ENCODE results near the gene VANGL2. TPM values are rescaled to one million over a fixed set of nuclear protein-coding genes. Genes with fewer than 3 reads are reported as not detected.

VANGL2 gene
- total and polyA plus RNA-seq, 2 of the 8 experiments (the other 6 are each of a cell fraction or from before 2014, with no cell fraction given), result 62.5 to 118 TPM

DNA sequence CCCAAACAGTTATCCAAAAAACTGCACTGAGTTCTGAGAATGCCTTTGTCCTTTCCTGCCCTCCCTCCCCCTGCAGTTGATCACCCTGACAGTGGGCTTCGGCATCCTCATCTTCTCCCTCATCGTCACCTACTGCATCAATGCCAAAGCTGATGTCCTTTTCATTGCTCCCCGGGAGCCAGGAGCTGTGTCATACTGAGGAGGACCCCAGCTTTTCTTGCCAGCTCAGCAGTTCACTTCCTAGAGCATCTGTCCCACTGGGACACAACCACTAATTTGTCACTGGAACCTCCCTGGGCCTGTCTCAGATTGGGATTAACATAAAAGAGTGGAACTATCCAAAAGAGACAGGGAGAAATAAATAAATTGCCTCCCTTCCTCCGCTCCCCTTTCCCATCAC is 42.3 kb upstream of the VANGL2 start:
- no peak overlapping the region for H2AFZ ChIP-seq (ENCODE audit: low read length)
- no peak overlapping the region for H2BK15ac ChIP-seq (ENCODE audit: low read length)
- H3K79me2 ChIP-seq (ENCODE audit: control insufficient read depth in 1 of 2, insufficient read depth in 2 of 2, low read length in 2 of 2), result no peaks in the 10 kb centered on the region
- H3K4me1 ChIP-seq (replicated peaks in 1 of 4; ENCODE audit: control insufficient read depth in 3 of 4, insufficient read depth in 4 of 4, low read length in 3 of 4), result peaks cover 3 to 5% (median 4%) of the 10 kb centered on the region in 4 experiments; a peak in 5 of 7 replicates
- H2BK5ac ChIP-seq (ENCODE audit: low read depth, low read length), result no peak overlapping the region
- no peak for FAIRE-seq
- no peak overlapping the region for H2BK20ac ChIP-seq (ENCODE audit: low read length)
- H3K79me1 ChIP-seq (ENCODE audit: low read depth, low read length), result no peaks in the 10 kb centered on the region
- H2AK5ac ChIP-seq (ENCODE audit: low read depth, low read length), result no peak overlapping the region
- WGBS, 2 experiments (ENCODE audit: extremely low coverage in 1 of 2, insufficient coverage in 1 of 2, insufficient read length in 1 of 2, insufficient replicate concordance in 2 of 2, low coverage in 1 of 2, low lambda C conversion rate in 2 of 2, missing lambda C conversion rate in 1 of 2), result 94% methylated on average over 4 of the region's 4 CpGs; no CpG with 5 or more reads in 1 of the 2 experiments
- no peak overlapping the region for H4K5ac ChIP-seq (ENCODE audit: insufficient read length, low read depth, low read length)
- H3K14ac ChIP-seq (ENCODE audit: insufficient read length), result no peak overlapping the region
- no peak overlapping the region for H3K9ac ChIP-seq (replicated peaks in 1 of 4; ENCODE audit: extremely low read depth in 1 of 4, low read depth in 3 of 4, low read length in 3 of 4)
- no peak overlapping the region for H4K91ac ChIP-seq (replicated peaks; ENCODE audit: insufficient read length, low read length)
- no peak overlapping the region for H3K56ac ChIP-seq (replicated peaks; ENCODE audit: insufficient read length, low read depth, low read length)
- CTCF ChIA-PET (ENCODE audit: partially characterized antibody), result interaction anchor here (1.2 to 26.0 kb wide), 6 partner anchors 9 to 234 kb away, joined by 3 to 683 read pairs (median 5); no protein-coding TSS in a partner anchor
- no peaks in the 10 kb centered on the region for H3K9me3 ChIP-seq (ENCODE audit: insufficient read depth in 2 of 2, low read depth in 1 of 2, low read length in 1 of 2)
- H2BK120ac ChIP-seq (replicated peaks; ENCODE audit: low read depth, low read length), result no peak overlapping the region
- no peak overlapping the region for H3K23ac ChIP-seq (ENCODE audit: insufficient read length)
- no peak overlapping the region for H3K4me3 ChIP-seq (ENCODE audit: extremely low read depth in 1 of 4, insufficient read depth in 2 of 4, low read depth in 3 of 4, low read length in 4 of 4)
- no peak for DNase-seq (ENCODE audit: low read depth in 1 of 2, low spot score in 2 of 2)
- H3K18ac ChIP-seq (ENCODE audit: extremely low read depth, low read length), result no peak overlapping the region
- H3K36me3 ChIP-seq (ENCODE audit: control insufficient read depth in 2 of 4, insufficient read depth in 4 of 4, low read length in 3 of 4), result peaks cover 18 to 47% (median 40%) of the 10 kb centered on the region in 4 experiments
- POLR2A ChIA-PET (ENCODE audit: partially characterized antibody), result interaction anchor here (0.6 to 17.2 kb wide), 2 partner anchors 18 to 73 kb away, joined by 3 to 244 read pairs; partner anchors contain the start of gene PEX19
- H3K4me2 ChIP-seq (ENCODE audit: insufficient read depth in 1 of 2, low read depth in 2 of 2, low read length in 2 of 2), result no peak overlapping the region
- H4K8ac ChIP-seq (ENCODE audit: extremely low read depth, insufficient read depth, low read length), result no peak overlapping the region
- H2BK12ac ChIP-seq (ENCODE audit: low read depth, low read length), result no peak overlapping the region
- H3K4ac ChIP-seq (replicated peaks; ENCODE audit: insufficient read length, low read depth, low read length), result no peak overlapping the region
- H4K20me1 ChIP-seq (replicated peaks in 1 of 2; ENCODE audit: control insufficient read depth in 1 of 2, insufficient read depth in 2 of 2, low read length in 2 of 2), result peaks cover 0 to 3% of the 10 kb centered on the region in 2 experiments
- H3K27ac ChIP-seq (ENCODE audit: low read depth, low read length), result no peak overlapping the region
- H3K23me2 ChIP-seq (ENCODE audit: low read depth, low read length), result 0 out of 2 replicates have a peak, but pooled peaks cover 1% of the 10 kb centered on the region
- H3K27me3 ChIP-seq (replicated peaks in 1 of 4; ENCODE audit: control insufficient read depth in 3 of 4, extremely low read depth in 1 of 4, insufficient read depth in 3 of 4, low read length in 3 of 4), result no peaks in the 10 kb centered on the region
- TF ChIP-seq ATF3 (IDR thresholded peaks at IDR 0.05; ENCODE audit: insufficient read depth, low read depth, low read length), result no peak
- no peak for TF ChIP-seq EZH2 (IDR thresholded peaks at IDR 0.05; ENCODE audit: low read depth, low read length, severe bottlenecking)
- no peak for TF ChIP-seq TAF1 (IDR thresholded peaks at IDR 0.05; ENCODE audit: low read depth, low read length)
- no peak for TF ChIP-seq TEAD4 (IDR thresholded peaks at IDR 0.05; ENCODE audit: low read depth, low read length)
- no peak for TF ChIP-seq ZNF274 (IDR thresholded peaks at IDR 0.05; ENCODE audit: borderline replicate concordance, extremely low read depth, low read length)
- no peak for TF ChIP-seq CBX8 (IDR thresholded peaks at IDR 0.05; ENCODE audit: borderline replicate concordance, low read depth, low read length)
- TF ChIP-seq CTCF (IDR thresholded peaks at IDR 0.05; ENCODE audit: control extremely low read depth in 1 of 3, insufficient read depth in 1 of 3, low read depth in 1 of 3, low read length in 3 of 3), result no peak
- TF ChIP-seq GABPA (IDR thresholded peaks at IDR 0.05; ENCODE audit: borderline replicate concordance, insufficient read depth, low read length), result no peak
- no peak for TF ChIP-seq RBBP5 (IDR thresholded peaks at IDR 0.05; ENCODE audit: borderline replicate concordance, low read depth, low read length)
- TF ChIP-seq RXRA (IDR thresholded peaks at IDR 0.05; ENCODE audit: insufficient read depth, low read depth, low read length), result no peak
- TF ChIP-seq CREB1 (IDR thresholded peaks at IDR 0.05), result no peak
